Endothelial cell of umbilical vein (primary cell): Measurements from ENCODE around the gene ATAD2B. TPM values are rescaled to one million over a fixed set of nuclear protein-coding genes. Genes with fewer than 3 reads are reported as not detected.

ENCODE experiments used
- BruUV-seq: library from RNA; stranded (reverse); fragments of 400-500 nt; replicated peaks from 2 replicates; lab custom pipeline; 2021; lab: Mats Ljungman, UMichigan
- CTCF ChIA-PET: fragments of 300-600, 350-600 bp; sonication (Branson Sonifier 250); formaldehyde crosslinking; loops from one replicate; lab custom pipeline; 2021; ENCODE audit warnings: antibody characterized with exemption, inconsistent platforms; lab: Charles Lee
- POLR2A ChIA-PET: fragments of 300-600, 350-600 bp; sonication (Branson Sonifier 250); formaldehyde crosslinking; loops from one replicate; lab custom pipeline; 2021; ENCODE audit warnings: antibody characterized with exemption, inconsistent platforms; lab: Charles Lee
- DNase-seq: peaks from one replicate; pipeline ENCODE4 v3.0.0-alpha.2; 2011; ENCODE audit warnings: low read depth, low spot score
- FAIRE-seq: peaks from 2 replicates; lab custom pipeline; 2011; peaks lifted over from hg19 to GRCh38; lab: Jason Lieb, UNC
- H2AFZ ChIP-seq: 2 replicates; pipeline ENCODE4 v1.6.0; 2012; ENCODE audit warnings: low read depth, low read length, control low read depth, inconsistent platforms
- H3K27ac ChIP-seq: 2 replicates; pipeline ENCODE4 v1.5.1; 2011; ENCODE audit warnings: low read depth, mild to moderate bottlenecking, control low read depth, low read length, moderate library complexity; ENCODE audit not compliant: insufficient read depth
- H3K27me3 ChIP-seq, 2 experiments: 2 replicates each; pipeline versions ENCODE4 v1.6.0 to v1.6.1; 2011; ENCODE audit warnings: low read length in 2 of 2, mixed read lengths in 1 of 2; ENCODE audit not compliant: control insufficient read depth in 2 of 2, insufficient read depth in 2 of 2
- H3K36me3 ChIP-seq, 2 experiments: 2 replicates in 1 of 2; 3 replicates in 1 of 2; pipeline ENCODE4 v1.5.1; 2011; ENCODE audit warnings: low read length in 2 of 2, mild to moderate bottlenecking in 1 of 2, moderate library complexity in 1 of 2; ENCODE audit not compliant: control insufficient read depth in 2 of 2, insufficient read depth in 2 of 2; ENCODE audit errors: extremely low read depth in 1 of 2
- H3K4me1 ChIP-seq: 3 replicates; pipeline ENCODE4 v1.5.1; 2011; ENCODE audit warnings: mild to moderate bottlenecking, low read length; ENCODE audit not compliant: control insufficient read depth, insufficient read depth; ENCODE audit errors: extremely low read depth
- H3K4me2 ChIP-seq: 2 replicates; pipeline ENCODE4 v1.6.1; 2011; ENCODE audit warnings: low read length, control low read depth, mixed read lengths; ENCODE audit not compliant: insufficient read depth
- H3K4me3 ChIP-seq, 3 experiments: fragments of 200-600 bp in 1 of 3; sonication (generic), shearing (Covaris generic) in 1 of 3; replicated peaks in 1 of 3; 2 replicates each; pipeline ENCODE4 v1.5.1; 2011 to 2016; ENCODE audit warnings: control low read depth in 3 of 3, low read length in 3 of 3, mild to moderate bottlenecking in 2 of 3, inconsistent platforms in 1 of 3, low read depth in 1 of 3, moderate library complexity in 1 of 3; ENCODE audit not compliant: insufficient read depth in 1 of 3
- H3K79me2 ChIP-seq: 2 replicates; pipeline ENCODE4 v1.6.0; 2012; ENCODE audit warnings: low read length, inconsistent platforms; ENCODE audit not compliant: control insufficient read depth, insufficient read depth
- H3K9ac ChIP-seq: replicated peaks from 2 replicates; pipeline ENCODE3; 2011; ENCODE audit warnings: low read length, control low read depth; ENCODE audit not compliant: insufficient read depth; ENCODE audit errors: extremely low read depth
- H3K9me1 ChIP-seq: replicated peaks from 3 replicates; pipeline ENCODE4 v1.6.0; 2011; ENCODE audit warnings: mild to moderate bottlenecking, low read length; ENCODE audit not compliant: control insufficient read depth, insufficient read depth; ENCODE audit errors: extremely low read depth
- H3K9me3 ChIP-seq: replicated peaks from 2 replicates; pipeline ENCODE4 v1.5.1; 2012; ENCODE audit warnings: low read length, inconsistent platforms; ENCODE audit not compliant: control insufficient read depth, insufficient read depth
- H4K20me1 ChIP-seq: replicated peaks from 2 replicates; pipeline ENCODE3; 2011; ENCODE audit warnings: mild to moderate bottlenecking, low read length; ENCODE audit not compliant: control insufficient read depth, insufficient read depth; ENCODE audit errors: extremely low read depth
- CTCF ChIP-seq, 2 donors: IDR thresholded peaks; 1 replicate in 1 of 2; 2 replicates in 1 of 2; pipeline ENCODE4 v1.5.1; 2011; ENCODE audit warnings: low read length in 2 of 2, mild to moderate bottlenecking in 2 of 2, moderate library complexity in 2 of 2, control low read depth in 1 of 2, inconsistent platforms in 1 of 2, low read depth in 1 of 2; ENCODE audit not compliant: insufficient read depth in 1 of 2; ENCODE audit errors: extremely low read depth in 1 of 2
- EZH2 ChIP-seq: IDR thresholded peaks from 2 replicates; pipeline ENCODE4 v1.6.1; 2012; ENCODE audit warnings: borderline replicate concordance, low read depth, mild to moderate bottlenecking, moderate library complexity, low read length, inconsistent platforms; ENCODE audit not compliant: severe bottlenecking
- FOS ChIP-seq: IDR thresholded peaks from 2 replicates; pipeline ENCODE4 v1.6.1; 2011; ENCODE audit warnings: mild to moderate bottlenecking, low read length, moderate library complexity, borderline replicate concordance; ENCODE audit not compliant: insufficient read depth
- GATA2 ChIP-seq: IDR thresholded peaks from 2 replicates; pipeline ENCODE4 v1.7.0; 2011; ENCODE audit warnings: low read depth, mild to moderate bottlenecking, moderate library complexity, mixed read lengths, low read length; ENCODE audit not compliant: insufficient read length, insufficient read depth
- JUN ChIP-seq: IDR thresholded peaks from 2 replicates; pipeline ENCODE4 v1.6.1; 2011; ENCODE audit warnings: borderline replicate concordance, low read depth; ENCODE audit not compliant: insufficient read length, insufficient read depth
- MAX ChIP-seq: IDR thresholded peaks from 2 replicates; pipeline ENCODE4 v1.6.1; 2011; ENCODE audit not compliant: insufficient read depth, insufficient read length
- MYC ChIP-seq: IDR thresholded peaks from one replicate; pipeline ENCODE4 v1.6.1; 2011; ENCODE audit warnings: mild to moderate bottlenecking, low read depth, low read length
- POLR2A ChIP-seq: IDR thresholded peaks from 2 replicates; pipeline ENCODE4 v1.6.1; 2012; ENCODE audit warnings: low read depth, mild to moderate bottlenecking, control low read depth, low read length
- POLR2AphosphoS5 ChIP-seq: IDR thresholded peaks from 2 replicates; pipeline ENCODE4 v1.6.1; 2012; ENCODE audit warnings: low read depth, mild to moderate bottlenecking, control low read depth, low read length, moderate library complexity; ENCODE audit not compliant: insufficient read depth
- dilution Hi-C: fragments of 300-500 bp; cut with MboI; formaldehyde crosslinking; loops from one replicate; pipeline ENCODE4 v1.15.0; 2019; ENCODE audit warnings: low sequenced_read_pairs; ENCODE audit not compliant: extremely low pct_ligation_motif_present
- intact Hi-C: fragments of 100-400 bp; cut with micrococcal nuclease; formaldehyde crosslinking; loops from one replicate; pipeline ENCODE4 v1.10.0; 2022
- polyA plus RNA-seq, 4 experiments: library from polyadenylated mRNA; depleted of rRNA in 3 of 4; stranded (reverse) in 3 of 4; unstranded in 1 of 4; fragments of >200 nt; gene quantifications; 2 replicates each; pipeline versions ENCODE4 v1.2.1 to v1.2.3, GENCODE V29; 2011 to 2012; ENCODE audit warnings: missing spikeins in 1 of 4
- total RNA-seq: library from RNA; stranded (reverse); gene quantifications from 2 replicates; pipeline ENCODE4 v1.2.3, GENCODE V29; 2021

Gene ATAD2B
- total and polyA plus RNA-seq, 2 donors (not counting 3 experiments of a cell fraction or from before 2014, with no cell fraction given), result 2.5 to 19.1 TPM

- POLR2A ChIA-PET, result no interaction called here
- FAIRE-seq (no peak), DNase-seq (no peak)
Measured at GRCh38 chr2:23761638-23762037, 165.3 kb downstream of the ATAD2B start.

More at GRCh38 chr2:23761638-23762037, 165.3 kb downstream of the ATAD2B start:
- dilution Hi-C loops, result no loop called here
- no TSS peak for BruUV-seq
- peaks cover 17% of the 10 kb centered on the region for H3K4me1 ChIP-seq
- no peaks in the 10 kb centered on the region for H3K9me1 ChIP-seq
- intact Hi-C loops, result loop anchor here (5.0 kb wide), 1 partner anchor 124 kb away; no protein-coding TSS in a partner anchor
- H4K20me1 ChIP-seq, result no peaks in the 10 kb centered on the region
- H3K4me2 ChIP-seq, result no peak overlapping the region
- no peak for TF ChIP-seq JUN
- TF ChIP-seq MAX, result no peak
- TF ChIP-seq POLR2A, result no peak
- TF ChIP-seq POLR2AphosphoS5, result no peak
- TF ChIP-seq GATA2, result no peak
- no peak for TF ChIP-seq CTCF (IDR thresholded peaks at IDR 0.05; ENCODE audit: extremely low read depth in 1 of 2, insufficient read depth in 1 of 2, low read depth in 1 of 2, low read length in 2 of 2)
- TF ChIP-seq MYC, result no peak
- TF ChIP-seq EZH2, result no peak
- TF ChIP-seq FOS, result no peak
- no peak overlapping the region for H3K4me3 ChIP-seq
- no peaks in the 10 kb centered on the region for H3K27me3 ChIP-seq
- no peak overlapping the region for H2AFZ ChIP-seq
- no peak overlapping the region for H3K9ac ChIP-seq
- no peak overlapping the region for H3K27ac ChIP-seq
- CTCF ChIA-PET, result interaction anchor here (1.2 to 1.7 kb wide), 4 partner anchors 24 to 562 kb away, joined by 3 to 6 read pairs (median 4); no protein-coding TSS in a partner anchor
- H3K79me2 ChIP-seq, result no peaks in the 10 kb centered on the region
- no peaks in the 10 kb centered on the region for H3K36me3 ChIP-seq
- H3K9me3 ChIP-seq, result no peaks in the 10 kb centered on the region
